Astrocyte (in vitro differentiated cells and primary cell): ENCODE data around the gene MKI67.

Source experiments
- CTCF ChIP-seq: IDR thresholded peaks from 2 replicates; pipeline ENCODE4 v1.5.1; 2011; ENCODE audit warnings: low read depth, mild to moderate bottlenecking, inconsistent platforms, low read length, moderate library complexity; ENCODE audit not compliant: insufficient read depth
- EZH2 ChIP-seq: IDR thresholded peaks from 2 replicates; pipeline ENCODE4 v1.6.1; 2012; ENCODE audit warnings: mild to moderate bottlenecking, low read length, inconsistent platforms; ENCODE audit not compliant: insufficient read depth

- TF ChIP-seq CTCF (no peak), EZH2 (no peak)
Measured at GRCh38 chr10:128074589-128074988, 51.6 kb downstream of the MKI67 start.
